Measurements from ENCODE around the gene SLC4A9. TPM values are rescaled to one million over a fixed set of nuclear protein-coding genes. Genes with fewer than 3 reads are reported as not detected.

SLC4A9 gene
- not detected in 2 replicates for total RNA-seq (2014; rRNA removed; shearing (Covaris generic))

DNA sequence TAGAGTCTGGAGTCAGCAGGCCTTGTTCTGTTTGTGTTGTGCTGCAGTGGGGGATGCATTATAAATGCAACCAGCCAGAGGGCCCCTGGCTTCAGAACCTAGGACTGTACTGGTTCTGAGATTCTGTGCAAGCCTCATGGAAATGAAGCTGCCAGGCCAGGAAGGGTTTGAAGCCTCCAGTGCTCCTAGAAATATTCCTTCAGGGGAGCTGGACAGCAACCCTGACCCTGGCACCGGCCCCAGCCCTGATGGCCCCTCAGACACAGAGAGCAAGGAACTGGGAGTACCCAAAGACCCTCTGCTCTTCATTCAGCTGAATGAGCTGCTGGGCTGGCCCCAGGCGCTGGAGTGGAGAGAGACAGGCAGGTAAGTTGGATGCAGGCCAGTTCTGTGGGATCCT lies at the start of gene SLC4A9:
SLC4A9 (plus strand) TSS at position 94 of the 400 bp plus-strand sequence; CDS start at position 137, 43 bp downstream.
- no peak for DNase-seq (ENCODE audit: low read depth in 1 of 2, low spot score in 2 of 2)
- no peaks in the 10 kb centered on the region for H3K9me3 ChIP-seq (replicated peaks)
- no peak within 1 kb of the TSS for H3K4me3 ChIP-seq
- H3K27ac ChIP-seq: no peak within 1 kb of the TSS
- no peaks in the 10 kb centered on the region for H3K27me3 ChIP-seq (replicated peaks)
- no peaks in the 10 kb centered on the region for H3K36me3 ChIP-seq
- peaks cover 6% of the 10 kb centered on the region for H3K4me1 ChIP-seq (replicated peaks)

DNA sequence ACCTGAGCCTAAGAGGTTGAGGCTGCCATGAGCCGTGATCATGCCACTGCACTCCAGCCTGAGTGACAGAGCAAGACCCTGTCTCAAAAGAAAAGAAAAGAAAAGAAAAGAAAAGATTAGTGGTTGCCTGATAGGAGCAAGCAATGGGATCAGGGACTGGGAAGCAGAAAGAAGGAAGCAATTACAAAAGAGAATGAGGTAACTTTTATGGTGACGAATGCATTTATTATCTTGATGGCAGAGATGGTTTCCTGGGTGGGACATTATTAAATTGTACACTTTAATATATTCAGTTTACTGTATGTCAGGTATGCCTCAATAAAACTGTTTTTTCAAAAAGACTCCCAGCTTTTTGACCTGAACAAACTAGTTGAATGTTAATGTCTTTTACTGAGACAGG lies 49.6 kb upstream of the SLC4A9 start:
- Histone ChIP-seq H3K4me1 (replicated peaks) (peaks cover 43% of the 10 kb centered on the region), H3K36me3 (no peaks in the 10 kb centered on the region), H3K9me3 (replicated peaks) (no peaks in the 10 kb centered on the region), H3K27ac (peak overlapping the region; percentile 62), H3K27me3 (replicated peaks) (no peaks in the 10 kb centered on the region), H3K4me3 (no peak overlapping the region)
- peak in 1 of 2 experiments; percentile 32 for DNase-seq (ENCODE audit: low read depth in 1 of 2, low spot score in 2 of 2)

DNA sequence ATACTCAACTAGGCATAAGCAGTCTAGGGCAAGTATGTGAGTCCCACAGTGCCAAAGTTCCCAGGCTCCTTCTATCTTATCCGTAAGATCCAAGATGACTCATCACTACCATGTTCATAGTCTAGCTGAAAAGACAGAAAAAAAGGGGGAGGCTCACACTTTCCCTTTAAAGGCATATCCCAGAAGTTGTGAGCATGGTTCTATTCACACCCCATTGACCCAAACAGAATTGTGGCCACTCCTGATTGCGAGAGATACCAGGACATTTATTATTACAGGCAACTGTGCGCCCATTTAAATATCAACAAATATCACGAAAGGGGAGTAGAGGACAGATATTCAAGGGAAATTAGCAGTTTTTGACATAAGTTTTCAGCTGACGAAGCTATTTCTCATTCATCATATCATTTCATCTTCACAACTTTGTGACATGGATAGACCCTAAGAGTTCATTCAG lies 49.0 kb upstream of the SLC4A9 start:
- Histone ChIP-seq H3K27ac (peak overlapping the region; percentile 62), H3K4me1 (replicated peaks) (peaks cover 43% of the 10 kb centered on the region), H3K27me3 (replicated peaks) (no peaks in the 10 kb centered on the region), H3K36me3 (no peaks in the 10 kb centered on the region), H3K4me3 (no peak overlapping the region), H3K9me3 (replicated peaks) (no peaks in the 10 kb centered on the region)
- peak; percentile 67 to 85 for DNase-seq (ENCODE audit: low read depth in 1 of 2, low spot score in 2 of 2)

GRCh38 chr5:140312067-140312790 lies 47.8 kb upstream of the SLC4A9 start:
- Histone ChIP-seq H3K9me3 (replicated peaks) (no peaks in the 10 kb centered on the region), H3K4me1 (replicated peaks) (peaks cover 43% of the 10 kb centered on the region), H3K27ac (peak overlapping the region; percentile 62), H3K27me3 (replicated peaks) (no peaks in the 10 kb centered on the region), H3K4me3 (no peak overlapping the region), H3K36me3 (no peaks in the 10 kb centered on the region)
- peak; percentile 83 to 85 for DNase-seq (ENCODE audit: low read depth in 1 of 2, low spot score in 2 of 2)

DNA sequence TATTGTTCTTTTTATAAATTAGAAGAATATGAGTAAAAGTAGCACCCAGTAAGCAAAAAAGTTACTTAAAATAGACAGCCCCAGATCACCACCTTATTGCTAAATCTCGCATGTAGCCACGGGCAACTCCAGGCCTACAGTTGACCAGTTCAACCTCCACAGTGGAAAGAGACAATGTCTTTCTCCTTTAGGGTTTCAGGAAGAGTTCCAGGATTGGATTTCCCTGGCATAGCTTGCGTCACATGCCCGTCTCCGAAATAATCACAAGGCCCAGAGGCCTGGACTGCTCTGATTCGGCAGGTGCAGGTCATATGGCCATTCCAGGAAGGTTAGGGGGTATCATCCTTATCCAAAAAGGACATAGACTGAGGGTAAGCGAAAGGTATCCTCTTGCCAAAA lies 47.2 kb upstream of the SLC4A9 start:
- peaks cover 48% of the 10 kb centered on the region for H3K4me1 ChIP-seq (replicated peaks)
- H3K9me3 ChIP-seq (replicated peaks): no peaks in the 10 kb centered on the region
- H3K4me3 ChIP-seq: no peak overlapping the region
- DNase-seq (ENCODE audit: low read depth in 1 of 2, low spot score in 2 of 2): no peak
- H3K27me3 ChIP-seq (replicated peaks): no peaks in the 10 kb centered on the region
- peak overlapping the region; percentile 62 for H3K27ac ChIP-seq
- H3K36me3 ChIP-seq: no peaks in the 10 kb centered on the region

- Histone ChIP-seq H3K9me3 (replicated peaks) (no peaks in the 10 kb centered on the region), H3K27me3 (replicated peaks) (no peaks in the 10 kb centered on the region), H3K27ac (peak overlapping the region; percentile 61), H3K4me1 (replicated peaks) (peaks cover 34% of the 10 kb centered on the region), H3K36me3 (no peaks in the 10 kb centered on the region), H3K4me3 (no peak overlapping the region)
- DNase-seq (ENCODE audit: low read depth in 1 of 2, low spot score in 2 of 2): peak; percentile 59 to 80
These were observed 42.1 kb upstream of the SLC4A9 start for GRCh38 chr5:140317859-140318258.

GRCh38 chr5:140318792-140319191 lies 41.2 kb upstream of the SLC4A9 start:
- H3K27me3 ChIP-seq (replicated peaks): no peaks in the 10 kb centered on the region
- H3K9me3 ChIP-seq (replicated peaks): no peaks in the 10 kb centered on the region
- no peak overlapping the region for H3K27ac ChIP-seq
- no peak overlapping the region for H3K4me3 ChIP-seq
- no peaks in the 10 kb centered on the region for H3K36me3 ChIP-seq
- H3K4me1 ChIP-seq (replicated peaks): peaks cover 34% of the 10 kb centered on the region
- DNase-seq (ENCODE audit: low read depth in 1 of 2, low spot score in 2 of 2): no peak

GRCh38 chr5:140319833-140320232 lies 40.2 kb upstream of the SLC4A9 start:
- Histone ChIP-seq H3K27ac (no peak overlapping the region), H3K4me3 (no peak overlapping the region), H3K9me3 (replicated peaks) (no peaks in the 10 kb centered on the region), H3K36me3 (no peaks in the 10 kb centered on the region), H3K27me3 (replicated peaks) (no peaks in the 10 kb centered on the region), H3K4me1 (replicated peaks) (peaks cover 40% of the 10 kb centered on the region)
- no peak for DNase-seq (ENCODE audit: low read depth in 1 of 2, low spot score in 2 of 2)

DNA sequence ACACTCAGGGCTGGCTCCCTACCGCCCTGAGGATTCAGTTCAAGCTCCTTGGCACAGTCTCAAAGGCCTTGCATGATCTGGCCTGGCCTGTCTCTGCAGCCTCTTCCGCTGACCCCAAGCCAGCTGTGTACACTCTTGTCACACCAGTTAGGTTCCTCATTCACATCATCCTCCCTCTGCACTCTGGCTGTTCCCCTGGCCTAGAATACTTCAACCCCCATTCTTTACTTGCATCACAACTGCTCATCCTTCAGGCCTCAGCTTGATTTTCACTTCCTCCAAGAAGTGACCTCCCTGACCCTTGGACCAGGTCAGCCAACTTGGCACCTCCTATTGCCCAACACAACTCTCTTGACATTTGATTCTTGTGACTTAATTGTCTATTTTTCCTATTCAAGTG lies 38.2 kb upstream of the SLC4A9 start:
- Histone ChIP-seq H3K36me3 (no peaks in the 10 kb centered on the region), H3K4me1 (replicated peaks) (peaks cover 44% of the 10 kb centered on the region), H3K4me3 (no peak overlapping the region), H3K9me3 (replicated peaks) (no peaks in the 10 kb centered on the region), H3K27ac (peak overlapping the region; percentile 94), H3K27me3 (replicated peaks) (no peaks in the 10 kb centered on the region)
- DNase-seq (ENCODE audit: low read depth in 1 of 2, low spot score in 2 of 2): no peak

DNA sequence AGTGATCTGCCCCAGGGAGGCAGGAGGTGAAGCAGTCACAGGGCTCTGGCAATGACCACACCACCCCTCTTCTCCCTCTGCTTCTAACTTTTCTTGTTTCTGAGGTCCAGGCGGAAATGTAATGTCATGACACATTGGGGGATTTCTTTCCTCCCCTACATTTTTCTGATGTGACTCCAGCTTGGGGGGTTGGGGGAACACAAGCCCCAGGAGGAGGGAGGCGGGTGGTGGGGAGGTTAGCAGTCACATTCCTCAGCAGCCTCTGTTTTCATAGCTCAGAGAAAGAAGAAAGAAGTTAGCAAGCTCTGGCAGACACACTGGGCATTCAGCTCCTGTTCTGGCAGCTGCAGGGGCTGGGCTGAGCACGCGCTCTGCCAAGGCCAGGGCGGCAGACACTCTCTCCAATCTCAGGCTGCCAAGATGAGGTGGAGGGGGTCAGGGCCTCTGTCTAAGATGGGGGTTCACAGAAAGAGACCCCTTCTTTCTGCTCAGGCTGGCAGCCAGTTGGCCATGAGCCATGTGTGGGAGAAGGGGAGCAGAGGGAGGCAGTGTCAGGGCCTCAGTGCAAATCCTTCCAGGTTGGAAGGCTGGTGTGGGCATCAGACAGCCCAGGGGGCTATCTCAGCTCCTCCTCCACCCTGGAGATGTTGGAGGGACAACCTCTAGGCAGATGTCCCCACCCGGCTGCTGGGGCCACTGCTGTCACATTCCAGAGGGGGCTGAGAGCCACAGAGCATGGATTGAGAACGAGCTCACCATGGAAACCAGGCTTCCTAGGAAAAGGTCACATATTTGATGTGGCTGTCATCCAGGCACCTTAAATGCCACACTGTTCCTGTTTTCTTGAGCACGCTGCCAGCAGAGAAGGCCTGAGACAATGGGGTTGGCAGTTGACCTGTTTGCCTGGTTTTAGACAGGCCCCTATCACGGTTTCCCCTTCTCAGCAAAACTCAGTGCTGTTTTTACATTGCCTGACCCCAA lies 37.0 kb upstream of the SLC4A9 start:
- Histone ChIP-seq H3K4me3 (no peak overlapping the region), H3K27me3 (replicated peaks) (no peaks in the 10 kb centered on the region), H3K36me3 (no peaks in the 10 kb centered on the region), H3K27ac (peak overlapping the region; percentile 94), H3K9me3 (replicated peaks) (no peaks in the 10 kb centered on the region), H3K4me1 (replicated peaks) (peaks cover 49% of the 10 kb centered on the region)
- DNase-seq (ENCODE audit: low read depth in 1 of 2, low spot score in 2 of 2): peak; percentile 96 to 97

GRCh38 chr5:140324041-140324600 lies 35.9 kb upstream of the SLC4A9 start:
- no peaks in the 10 kb centered on the region for H3K36me3 ChIP-seq
- peak in 1 of 2 experiments; percentile 40 for DNase-seq (ENCODE audit: low read depth in 1 of 2, low spot score in 2 of 2)
- no peak overlapping the region for H3K4me3 ChIP-seq
- no peaks in the 10 kb centered on the region for H3K9me3 ChIP-seq (replicated peaks)
- peak overlapping the region; percentile 94 for H3K27ac ChIP-seq
- H3K4me1 ChIP-seq (replicated peaks): peaks cover 49% of the 10 kb centered on the region
- no peaks in the 10 kb centered on the region for H3K27me3 ChIP-seq (replicated peaks)

DNA sequence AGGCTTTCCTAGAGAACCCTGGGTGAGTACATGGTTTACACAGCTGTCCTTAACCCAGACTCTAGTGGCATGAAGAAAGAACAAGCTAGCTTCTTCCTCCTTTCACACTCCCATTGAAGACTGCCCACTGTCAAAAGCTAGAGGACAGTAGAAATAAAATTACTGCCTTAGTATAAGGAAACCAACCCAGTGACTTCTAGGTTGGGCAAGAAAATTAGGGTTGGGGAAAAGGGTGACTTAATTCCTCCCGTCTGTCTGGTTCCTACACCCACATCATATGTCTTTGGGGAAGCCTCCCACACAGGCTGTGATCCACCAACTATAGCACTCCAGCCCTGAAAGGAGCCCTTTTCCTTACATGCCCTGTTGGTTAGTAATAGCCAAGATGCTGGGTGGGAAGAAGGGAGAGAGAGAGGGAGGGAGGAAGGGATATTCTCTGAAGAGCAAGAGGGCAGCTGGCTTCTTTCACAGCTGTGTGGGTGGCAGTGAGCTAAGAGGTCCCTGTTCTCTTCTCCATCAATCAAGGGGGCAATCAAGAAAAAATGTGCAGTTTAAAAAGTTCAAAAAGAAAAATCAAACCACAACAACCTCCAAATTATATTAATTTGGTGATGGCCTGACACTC lies 35.3 kb upstream of the SLC4A9 start:
- Histone ChIP-seq H3K4me3 (no peak overlapping the region), H3K27ac (peak overlapping the region; percentile 94), H3K9me3 (replicated peaks) (no peaks in the 10 kb centered on the region), H3K4me1 (replicated peaks) (peaks cover 49% of the 10 kb centered on the region), H3K27me3 (replicated peaks) (no peaks in the 10 kb centered on the region), H3K36me3 (no peaks in the 10 kb centered on the region)
- DNase-seq (ENCODE audit: low read depth in 1 of 2, low spot score in 2 of 2): peak in 1 of 2 experiments; percentile 34

GRCh38 chr5:140325486-140325885 lies 34.5 kb upstream of the SLC4A9 start:
- no peaks in the 10 kb centered on the region for H3K36me3 ChIP-seq
- H3K27ac ChIP-seq: no peak overlapping the region

More at GRCh38 chr5:140325486-140325885, 34.5 kb upstream of the SLC4A9 start:
- Histone ChIP-seq H3K4me1 (replicated peaks) (peaks cover 49% of the 10 kb centered on the region), H3K27me3 (replicated peaks) (no peaks in the 10 kb centered on the region), H3K9me3 (replicated peaks) (no peaks in the 10 kb centered on the region), H3K4me3 (no peak overlapping the region)
- DNase-seq (ENCODE audit: low read depth in 1 of 2, low spot score in 2 of 2): no peak
